Natural killer cell (primary cell): ENCODE data around the gene AIDA. TPM values are rescaled to one million over a fixed set of nuclear protein-coding genes. Genes with fewer than 3 reads are reported as not detected.

Experiments
- ATAC-seq, 3 donors: fragments of 150-1000 bp in 2 of 3; fragments of 200-7000 bp in 1 of 3; cut with Tn5 transposase; 1 replicate in 1 of 3; 2 replicates in 2 of 3; pipeline ENCODE4 v1.10.0; 2021; ENCODE audit warnings: mild to moderate bottlenecking in 2 of 3, moderate library complexity in 2 of 3
- DNase-seq, 2 donors: peaks; one replicate each; pipeline versions ENCODE4 v3.0.0 to v3.0.0-alpha.2; 2013 to 2021; ENCODE audit warnings: mixed read lengths in 1 of 2
- H3K27ac ChIP-seq: one replicate; pipeline ENCODE4 v1.5.1; 2013; ENCODE audit warnings: mild to moderate bottlenecking, low read length
- H3K27me3 ChIP-seq: one replicate; pipeline ENCODE4 v1.6.1; 2013; ENCODE audit warnings: low read length; ENCODE audit not compliant: control insufficient read depth, insufficient read depth
- H3K36me3 ChIP-seq: one replicate; pipeline ENCODE4 v1.6.1; 2013; ENCODE audit warnings: low read length; ENCODE audit not compliant: control insufficient read depth, insufficient read depth
- H3K4me1 ChIP-seq: one replicate; pipeline ENCODE4 v1.6.1; 2013; ENCODE audit warnings: low read length; ENCODE audit not compliant: control insufficient read depth, insufficient read depth
- H3K4me3 ChIP-seq: one replicate; pipeline ENCODE4 v1.5.1; 2013; ENCODE audit warnings: low read length
- H3K9me3 ChIP-seq: one replicate; pipeline ENCODE4 v1.6.1; 2013; ENCODE audit warnings: low read length; ENCODE audit not compliant: control insufficient read depth, insufficient read depth
- H3K27ac Mint-ChIP-seq, 2 donors: one replicate each; pipeline ENCODE4 v1.8.0; 2022; ENCODE audit warnings: mild to moderate bottlenecking in 2 of 2, mixed read lengths in 2 of 2, moderate library complexity in 1 of 2
- H3K27me3 Mint-ChIP-seq, 2 donors: one replicate each; pipeline ENCODE4 v1.8.0; 2022; ENCODE audit warnings: low read depth in 2 of 2, mixed read lengths in 2 of 2
- H3K36me3 Mint-ChIP-seq: one replicate; pipeline ENCODE4 v1.8.0; 2022; ENCODE audit warnings: mixed read lengths
- H3K4me1 Mint-ChIP-seq, 2 donors: one replicate each; pipeline ENCODE4 v1.8.0; 2022; ENCODE audit warnings: mixed read lengths in 2 of 2
- H3K4me3 Mint-ChIP-seq: one replicate; pipeline ENCODE4 v1.8.0; 2022; ENCODE audit warnings: mild to moderate bottlenecking, moderate library complexity, mixed read lengths
- H3K9me3 Mint-ChIP-seq, 2 donors: one replicate each; pipeline ENCODE4 v1.8.0; 2022; ENCODE audit warnings: mixed read lengths in 2 of 2
- CTCF ChIP-seq: fragments of 200-600 bp; IDR thresholded peaks from one replicate; pipeline ENCODE4 v1.8.0; 2022; ENCODE audit warnings: antibody characterized with exemption
- WGBS: methylation state at CpG from one replicate; pipeline ENCODE4 v1.1.7; 2013; ENCODE audit warnings: missing lambda C conversion rate; ENCODE audit not compliant: insufficient coverage; 5-methylcytosine and 5-hydroxymethylcytosine counted together
- intact Hi-C: fragments of 100-400 bp; cut with micrococcal nuclease; formaldehyde crosslinking; loops from one replicate; pipeline ENCODE4 v1.14.2; 2022
- total RNA-seq, 4 donors: library from RNA; stranded (reverse); fragments of 120-200 nt in 1 of 4; gene quantifications; one replicate each; pipeline versions ENCODE4 v1.2.3 to v1.2.4, GENCODE V29; 2013 to 2022

The AIDA gene
- total RNA-seq, 3 donors from 2014 or later (not counting 1 experiment from before 2014, with no cell fraction given): 29.7 to 37.2 (median 33.7) TPM

- no peaks in the 10 kb centered on the region for H3K27me3 ChIP-seq
- H3K27me3 Mint-ChIP-seq: no peaks in the 10 kb centered on the region
- no peak overlapping the region for H3K4me3 ChIP-seq
- peaks cover 34 to 39% of the 10 kb centered on the region in 2 donors for H3K4me1 Mint-ChIP-seq
- no peak overlapping the region for H3K27ac ChIP-seq
- peaks cover 87% of the 10 kb centered on the region for H3K36me3 ChIP-seq
- H3K4me1 ChIP-seq: peaks cover 2% of the 10 kb centered on the region
- intact Hi-C loops: no loop called here
- no peaks in the 10 kb centered on the region for H3K9me3 Mint-ChIP-seq
- peaks cover 73% of the 10 kb centered on the region for H3K36me3 Mint-ChIP-seq
- H3K4me3 Mint-ChIP-seq: no peak overlapping the region
- DNase-seq (no peak), ATAC-seq (no peak)
- TF ChIP-seq CTCF: no peak
- WGBS: 100% methylated on average over 1 of the region's 2 CpGs
- H3K9me3 ChIP-seq: no peaks in the 10 kb centered on the region
- peak overlapping the region; percentile 91 to 96 for H3K27ac Mint-ChIP-seq
These were observed 55.7 kb downstream of the AIDA start for GRCh38 chr1:222656391-222657155.

DNA sequence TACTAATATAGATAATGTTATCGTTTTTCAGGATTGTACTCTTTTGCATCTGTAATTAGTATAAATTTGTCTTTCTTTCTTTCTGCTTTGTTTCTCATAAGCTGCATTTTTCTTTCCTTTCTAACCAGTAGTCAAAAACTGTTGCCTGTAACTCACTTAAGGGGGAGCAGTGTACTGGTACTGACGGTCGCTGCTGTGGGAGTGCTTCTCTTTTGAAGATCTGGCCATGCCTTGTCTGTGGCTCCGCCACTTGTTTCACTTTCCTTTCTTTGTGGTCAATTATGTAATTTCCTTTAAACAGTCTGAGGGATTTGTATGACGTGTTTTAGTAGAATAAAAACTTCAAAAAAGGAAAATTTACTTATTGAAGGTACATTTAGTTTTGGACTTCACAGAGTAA lies 57.4 kb downstream of the AIDA start:
- Histone ChIP-seq H3K36me3 (peaks cover 87% of the 10 kb centered on the region), H3K27me3 (no peaks in the 10 kb centered on the region), H3K27ac (peak overlapping the region; percentile 78), H3K4me1 (peaks cover 2% of the 10 kb centered on the region), H3K4me3 (no peak overlapping the region), H3K9me3 (no peaks in the 10 kb centered on the region)
- peaks cover 34 to 39% of the 10 kb centered on the region in 2 donors for H3K4me1 Mint-ChIP-seq
- 0% methylated on average over 3 of the region's 5 CpGs for WGBS
- intact Hi-C loops: loop anchor here (1.0 kb wide), 1 partner anchor 11 kb away; no protein-coding TSS in a partner anchor
- peaks cover 60% of the 10 kb centered on the region for H3K36me3 Mint-ChIP-seq
- ATAC-seq (peak; percentile 98 to 99 (median 98)), DNase-seq (peak; percentile 41 to 93)
- peak overlapping the region; percentile 58 for H3K4me3 Mint-ChIP-seq
- no peaks in the 10 kb centered on the region for H3K27me3 Mint-ChIP-seq
- TF ChIP-seq CTCF: no peak
- H3K27ac Mint-ChIP-seq: peak overlapping the region; percentile 91 to 96
- H3K9me3 Mint-ChIP-seq: no peaks in the 10 kb centered on the region

GRCh38 chr1:222653178-222653827 lies 59.0 kb downstream of the AIDA start:
- H3K9me3 ChIP-seq: no peaks in the 10 kb centered on the region
- H3K4me3 Mint-ChIP-seq: no peak overlapping the region
- no peaks in the 10 kb centered on the region for H3K27me3 ChIP-seq
- no peak overlapping the region for H3K4me3 ChIP-seq
- peaks cover 2% of the 10 kb centered on the region for H3K4me1 ChIP-seq
- peak overlapping the region; percentile 91 to 96 for H3K27ac Mint-ChIP-seq
- DNase-seq (peak in 1 of 2 donors; percentile 26), ATAC-seq (no peak)
- no peak overlapping the region for H3K27ac ChIP-seq
- H3K9me3 Mint-ChIP-seq: no peaks in the 10 kb centered on the region
- H3K36me3 ChIP-seq: peaks cover 83% of the 10 kb centered on the region
- intact Hi-C loops: no loop called here
- no peaks in the 10 kb centered on the region for H3K27me3 Mint-ChIP-seq
- H3K4me1 Mint-ChIP-seq: peaks cover 31 to 36% of the 10 kb centered on the region in 2 donors
- TF ChIP-seq CTCF: no peak
- 53% methylated on average over 2 of the region's 2 CpGs for WGBS
- peaks cover 48% of the 10 kb centered on the region for H3K36me3 Mint-ChIP-seq
